Lower leg skin (tissue), 3 donors: ENCODE results near the gene RNF186.

Experiments used
- CTCF ChIP-seq, 3 donors: fragments of 450-650 bp; IDR thresholded peaks; one replicate each; pipeline ENCODE4 v1.5.1; 2016; ENCODE audit warnings: antibody characterized with exemption in 3 of 3, mild to moderate bottlenecking in 3 of 3, moderate library complexity in 2 of 3
- POLR2A ChIP-seq, 2 donors: fragments of 450-650 bp; IDR thresholded peaks; one replicate each; pipeline ENCODE4 v1.6.1; 2016 to 2017; ENCODE audit warnings: antibody characterized with exemption in 2 of 2, mild to moderate bottlenecking in 1 of 2, moderate library complexity in 1 of 2

DNA sequence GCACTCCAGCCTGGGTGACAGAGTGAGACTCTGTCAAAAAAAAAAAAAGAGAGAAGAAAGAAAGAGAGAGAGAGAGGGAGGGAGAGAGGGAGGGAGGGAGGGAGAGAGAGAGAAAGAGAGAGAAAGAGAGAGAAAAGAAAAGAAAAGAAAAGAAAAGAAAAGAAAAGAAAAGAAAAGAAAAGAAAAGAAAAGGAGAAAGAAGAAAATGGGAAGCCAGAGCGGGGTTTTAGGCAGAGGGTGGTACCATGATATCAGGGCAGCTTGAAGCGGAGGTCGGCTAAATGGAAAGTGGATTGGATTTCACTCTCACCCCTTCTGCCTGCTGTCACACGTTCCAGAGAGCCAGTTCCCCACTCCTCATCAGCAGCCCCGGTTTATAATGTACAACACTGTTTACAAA is 17.3 kb downstream of the RNF186 start:
- TF ChIP-seq POLR2A (IDR thresholded peaks at IDR 0.05) (no peak), CTCF (IDR thresholded peaks at IDR 0.05) (no peak)
